ENCODE measurements around the gene KCTD12.

- TF ChIP-seq POLR2A (IDR thresholded peaks at IDR 0.05) (no peak), CTCF (IDR thresholded peaks at IDR 0.05) (no peak), POLR2AphosphoS5 (IDR thresholded peaks at IDR 0.05) (no peak)
These were observed 33.2 kb downstream of the KCTD12 start for GRCh38 chr13:76852986-76853385.
